Activated T-helper 1 cell treated with anti-CD3 and anti-CD28 coated beads, Interleukin-2, amount 50 U/mL, for 16 hours (primary cell): ENCODE measurements around the gene HAUS7.

ENCODE experiments used
- DNase-seq, 2 donors: peaks; one replicate each; pipeline ENCODE4 v3.0.0-alpha.2; 2020; ENCODE audit warnings: low read depth in 1 of 2, low spot score in 1 of 2

HAUS7 gene

DNA sequence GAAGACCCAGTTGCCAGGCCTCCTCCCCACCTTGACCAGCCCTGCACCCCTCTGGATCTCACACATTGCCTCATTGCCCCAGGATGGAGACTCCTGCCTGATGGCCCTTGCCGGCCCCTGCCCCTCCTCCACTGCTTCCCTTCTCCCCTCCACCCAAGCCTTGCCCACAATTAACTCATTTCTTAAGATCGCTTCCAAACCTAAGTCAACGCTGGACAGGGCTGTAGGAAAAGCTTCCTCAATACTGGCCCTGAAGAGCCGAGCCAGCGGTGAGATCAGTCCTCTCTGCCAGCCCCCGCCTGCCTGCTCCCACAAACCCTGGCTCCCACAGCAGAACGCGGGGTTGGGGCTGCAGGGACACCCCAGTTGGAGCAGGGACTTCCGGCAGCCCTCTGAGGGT lies 7.5 kb upstream of the HAUS7 start:
- no peak for DNase-seq

DNA sequence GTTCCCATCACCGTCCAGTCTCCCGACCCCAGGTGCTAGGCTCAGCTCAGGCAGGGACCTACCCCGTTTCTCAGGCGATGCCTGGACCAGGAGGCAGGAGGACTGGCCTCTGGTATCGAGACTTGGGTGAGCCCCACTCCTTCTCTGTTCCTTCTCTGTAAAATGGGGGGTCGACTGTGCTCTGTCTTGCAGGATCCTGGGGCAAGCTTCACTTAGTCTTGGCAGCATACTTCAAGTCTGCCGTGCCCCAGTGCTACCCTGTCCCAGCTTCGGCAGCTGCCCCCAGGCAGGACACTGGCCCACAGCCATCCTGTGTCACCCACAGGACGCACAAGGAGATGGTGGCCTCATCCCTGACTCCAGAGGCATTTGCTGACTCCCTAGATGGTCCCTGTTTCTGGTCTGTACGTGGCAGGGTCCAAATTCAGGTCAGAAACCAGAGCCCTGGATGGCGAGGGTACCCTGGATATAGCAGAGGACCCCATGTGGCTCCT lies 7.0 kb upstream of the HAUS7 start:
- DNase-seq = no peak

DNA sequence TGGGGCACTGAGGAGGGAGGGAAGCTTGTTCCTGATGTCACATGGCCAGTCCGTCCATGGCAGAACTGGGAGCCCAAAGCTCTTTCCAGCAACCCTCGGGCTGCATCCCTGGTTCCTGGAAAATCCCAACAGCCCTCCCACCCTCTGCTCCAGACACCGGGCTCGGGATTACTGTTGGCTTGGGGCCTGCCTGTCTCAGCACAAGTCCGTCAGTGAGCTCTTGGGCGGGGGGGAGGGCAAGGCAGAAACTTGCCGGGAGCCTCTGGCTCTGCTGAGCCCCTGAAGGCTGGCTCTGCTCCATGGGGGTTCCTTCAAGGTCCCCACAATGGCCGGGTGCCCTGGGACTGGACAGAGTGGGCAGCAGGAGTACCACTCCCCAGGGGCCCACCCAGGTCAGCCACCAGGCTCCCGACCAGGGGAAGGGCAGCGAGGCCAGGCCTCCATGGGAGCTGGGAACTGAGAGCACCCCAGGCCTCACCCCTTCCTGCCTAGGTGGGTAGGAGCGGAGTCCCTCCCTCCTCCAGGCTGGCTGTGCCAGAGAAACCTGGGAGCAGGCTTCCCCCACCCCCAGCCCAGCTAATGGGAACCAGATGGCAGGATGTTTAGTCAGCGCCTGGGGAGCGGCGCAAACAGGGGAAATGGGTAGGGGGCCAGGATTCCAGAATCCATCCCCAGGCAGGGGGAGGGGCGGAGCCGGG lies 6.4 kb upstream of the HAUS7 start:
- no peak for DNase-seq

DNA sequence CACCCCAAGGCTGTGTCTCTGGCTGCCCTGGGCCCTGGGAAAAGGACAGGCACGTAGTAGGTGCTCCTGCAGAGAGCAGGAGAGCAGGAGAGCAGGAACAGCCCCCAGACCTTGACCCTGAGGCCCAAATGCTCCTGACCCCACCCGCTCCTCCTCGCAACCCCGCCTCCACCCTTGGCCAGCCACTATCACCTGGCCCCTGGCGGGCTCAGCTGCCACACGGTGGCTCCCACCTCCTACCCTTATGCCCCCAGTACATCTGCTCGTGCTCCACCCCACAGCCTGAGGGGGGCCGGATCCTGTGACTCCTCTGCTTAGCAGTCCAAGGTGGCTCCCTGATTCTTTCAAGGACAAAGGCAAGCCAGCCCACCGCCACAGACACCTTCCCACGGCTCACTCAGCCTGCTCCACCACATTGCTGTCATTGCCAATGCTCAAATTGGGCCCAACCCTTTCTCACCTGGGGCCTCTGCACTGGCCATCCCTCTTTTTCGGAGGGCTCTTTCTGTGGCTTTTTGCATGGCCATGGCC lies 5.4 kb upstream of the HAUS7 start:
- no peak for DNase-seq

DNA sequence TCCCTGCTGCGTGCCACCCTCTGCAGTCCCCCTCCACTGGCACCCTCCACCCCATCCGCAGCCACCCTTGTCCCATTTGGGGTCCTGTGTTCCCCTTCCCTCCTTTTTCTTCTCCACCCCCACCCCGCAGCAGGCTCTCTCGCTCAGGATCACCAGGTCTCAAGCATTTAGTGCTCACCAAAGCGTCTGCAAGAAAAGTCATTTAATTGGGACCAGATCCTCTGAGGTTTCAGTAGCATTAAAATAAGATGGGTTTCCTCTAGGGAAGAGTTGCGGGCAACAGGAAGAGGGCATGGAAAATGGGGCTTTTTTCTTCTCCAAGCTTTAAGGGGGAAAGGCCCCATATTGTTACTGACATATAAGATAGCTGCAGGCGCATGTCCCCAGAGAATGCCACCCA lies 4.9 kb upstream of the HAUS7 start:
- DNase-seq = no peak

DNA sequence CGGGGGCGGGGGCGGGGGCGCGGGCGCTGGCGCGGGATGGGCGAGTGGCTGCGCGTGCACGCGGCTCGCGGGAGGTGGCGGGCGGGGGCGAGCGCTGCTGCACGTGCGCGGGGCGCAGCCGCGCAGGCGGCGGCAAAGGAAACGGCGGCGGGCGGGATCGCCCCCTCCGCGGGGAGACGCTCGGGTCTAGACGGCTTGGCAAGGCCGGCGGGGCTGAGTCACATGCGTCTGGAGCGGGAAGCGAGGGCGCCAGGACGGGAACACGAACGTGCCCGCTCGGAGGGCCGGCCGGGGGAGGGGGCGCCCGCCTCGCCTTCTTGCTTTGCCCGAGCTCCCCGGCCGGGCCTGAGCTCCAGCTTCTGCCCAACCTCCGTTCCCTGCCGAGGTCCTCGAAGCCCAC lies 4.3 kb upstream of the HAUS7 start:
- peak; percentile 9 to 30 for DNase-seq

DNA sequence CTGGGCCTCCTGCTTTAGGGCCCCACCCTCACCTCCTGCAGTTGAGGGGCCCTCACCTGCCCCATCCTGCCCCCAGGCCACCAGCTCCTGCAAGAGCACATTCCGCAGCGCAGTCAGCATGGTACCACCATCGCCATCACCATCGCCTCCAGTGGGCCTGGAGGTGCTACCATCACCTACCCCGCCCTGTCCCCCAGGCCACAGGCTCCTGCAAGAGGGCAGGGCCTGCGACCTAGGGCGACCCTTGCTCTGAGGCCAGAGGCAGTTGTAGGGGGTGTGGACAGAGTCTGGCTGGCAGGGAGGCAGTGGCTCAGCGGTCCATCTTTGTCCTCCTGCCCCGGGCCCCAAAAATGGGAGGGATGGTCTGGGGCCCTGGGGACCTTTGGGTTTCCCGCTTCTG lies 3.9 kb upstream of the HAUS7 start:
- DNase-seq = no peak

DNA sequence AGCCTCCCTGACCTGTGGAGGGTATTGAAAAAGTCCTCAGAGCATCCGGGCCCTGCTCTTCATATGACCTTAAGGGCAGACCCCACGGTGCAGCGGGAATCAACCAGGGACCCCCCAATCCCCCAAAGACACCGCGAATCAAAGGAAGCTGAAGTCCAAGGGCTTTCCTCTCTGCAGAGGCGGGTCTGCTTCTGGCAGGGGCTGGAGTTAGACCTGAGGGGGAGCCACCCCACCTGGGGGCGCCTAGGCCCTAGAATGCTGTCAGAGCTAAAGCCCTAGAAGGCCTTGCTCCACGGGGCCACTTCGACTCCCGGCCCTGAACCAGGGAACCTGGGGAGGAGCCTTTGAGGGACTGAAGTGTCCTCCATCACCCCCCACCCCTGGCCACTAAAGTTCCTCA lies 2.8 kb upstream of the HAUS7 start:
- no peak for DNase-seq

DNA sequence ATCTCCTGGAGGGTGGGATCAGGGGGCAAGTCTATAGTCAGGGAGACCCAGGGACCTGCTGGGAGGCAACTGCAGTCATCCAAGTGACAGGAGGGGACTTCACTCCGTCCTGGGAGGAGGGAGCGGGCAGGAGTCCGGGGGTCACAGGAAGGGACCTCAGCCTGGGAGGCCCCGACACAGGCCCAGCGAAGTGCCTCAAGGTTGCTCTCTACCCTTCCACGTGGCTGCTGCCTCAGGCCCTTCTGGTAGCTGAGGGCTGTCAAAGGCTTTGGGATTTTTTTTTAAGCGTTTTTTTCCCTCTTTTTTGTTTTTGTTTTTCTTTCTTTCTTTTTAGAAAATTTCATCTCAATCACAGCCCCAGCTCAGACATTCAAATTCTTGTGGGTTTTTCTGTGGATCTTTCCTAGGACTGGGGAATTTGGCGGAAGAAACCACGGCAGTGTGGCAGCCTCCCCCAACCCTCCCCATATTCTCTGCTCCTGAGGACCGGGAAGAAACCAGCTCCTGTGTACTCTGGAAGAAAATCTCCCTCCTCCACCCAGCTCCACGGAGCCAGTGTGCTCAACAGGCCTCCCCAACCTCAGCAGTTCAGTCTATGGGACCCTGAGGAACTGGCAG lies 1.4 kb upstream of the HAUS7 start:
- DNase-seq = no peak

DNA sequence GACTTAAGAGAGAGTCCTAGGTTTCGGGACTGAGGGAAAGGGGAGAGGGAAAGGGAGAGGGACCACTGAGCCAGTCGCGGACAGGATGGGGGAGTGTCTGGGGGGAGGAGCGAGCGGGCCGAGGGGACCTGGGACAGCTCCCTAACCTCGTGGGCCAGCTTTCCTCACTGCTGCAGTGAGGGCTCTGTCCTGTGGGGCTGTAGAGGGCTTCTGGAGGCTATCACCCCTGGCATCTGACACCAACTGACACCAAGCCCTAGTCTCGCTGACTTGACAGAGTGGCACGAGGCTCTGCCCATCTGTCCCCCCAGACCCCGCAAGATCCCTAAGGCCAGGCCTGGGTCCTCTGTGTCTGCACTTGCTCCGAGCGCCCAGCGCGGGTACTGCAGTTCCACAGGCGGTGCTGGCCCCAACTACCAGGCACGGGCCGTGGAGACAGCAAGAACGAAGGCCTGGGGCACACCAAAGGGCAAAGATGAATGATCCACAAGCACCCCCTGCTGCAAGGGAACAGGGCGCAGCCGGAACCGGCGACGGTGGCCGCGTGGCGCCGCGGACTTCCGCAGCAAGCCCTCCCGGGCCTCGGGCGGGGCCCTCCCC lies 465 bp downstream of the HAUS7 start:
- DNase-seq = no peak

DNA sequence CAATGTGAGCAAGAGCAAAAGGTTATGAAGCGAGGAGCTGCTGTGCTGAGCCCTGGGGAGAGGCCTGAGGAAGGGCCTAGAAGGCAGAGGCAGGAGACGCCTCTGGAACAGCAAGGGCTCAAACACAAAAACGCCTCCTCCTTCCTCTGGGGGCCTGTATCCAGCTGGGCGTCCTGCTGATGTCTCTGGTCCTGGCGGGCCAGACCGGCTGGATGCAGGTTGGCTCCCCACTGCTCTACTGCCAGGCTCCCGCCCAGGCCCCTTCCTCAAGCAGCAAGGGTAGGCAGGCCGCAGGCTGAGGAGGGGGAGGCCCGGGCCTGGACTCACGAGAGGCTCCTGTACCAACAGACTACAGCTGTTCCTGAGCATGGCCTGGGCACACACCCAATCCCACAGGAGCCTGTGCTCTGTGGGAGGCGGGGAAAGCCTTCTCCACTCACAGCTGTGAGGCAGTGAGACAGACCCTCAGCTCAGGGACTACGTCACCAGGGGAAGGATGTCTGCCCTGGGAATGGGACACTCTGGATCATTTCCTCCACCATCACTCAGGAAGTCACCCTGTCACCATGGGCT lies 2.3 kb downstream of the HAUS7 start:
- DNase-seq = no peak

DNA sequence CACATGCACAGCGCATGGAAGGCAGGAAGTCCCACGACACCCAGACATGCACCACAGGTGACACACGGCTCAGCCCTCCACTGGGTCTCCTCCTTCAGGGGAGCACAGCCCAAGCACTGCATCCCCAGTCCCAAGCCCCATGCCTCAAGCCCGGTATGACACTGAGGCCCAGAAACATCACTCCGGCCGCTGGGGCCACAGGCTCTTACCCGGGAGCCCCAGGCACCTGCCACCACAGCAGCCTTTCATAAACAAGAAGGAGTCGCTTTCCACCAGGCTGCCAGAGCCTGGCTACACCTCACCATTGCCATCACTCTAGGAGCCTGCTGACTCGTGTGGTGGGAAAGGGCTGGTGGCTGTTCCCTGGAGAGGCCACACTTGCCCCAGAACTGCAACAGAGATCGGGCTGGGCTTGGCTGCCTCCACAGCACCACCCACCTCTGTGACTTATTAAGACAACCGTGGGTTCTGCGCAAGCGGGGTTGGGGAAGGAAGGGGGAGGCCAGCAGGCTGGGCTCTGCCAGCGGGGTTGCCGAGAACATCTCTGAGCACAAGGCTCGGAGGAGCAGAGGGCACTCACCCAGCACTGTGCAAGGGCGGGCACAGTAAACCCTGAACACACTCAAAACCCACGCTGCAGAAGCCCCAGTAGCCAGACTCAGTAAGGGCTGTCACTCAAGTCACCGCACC lies 4.5 kb downstream of the HAUS7 start:
- DNase-seq = no peak

DNA sequence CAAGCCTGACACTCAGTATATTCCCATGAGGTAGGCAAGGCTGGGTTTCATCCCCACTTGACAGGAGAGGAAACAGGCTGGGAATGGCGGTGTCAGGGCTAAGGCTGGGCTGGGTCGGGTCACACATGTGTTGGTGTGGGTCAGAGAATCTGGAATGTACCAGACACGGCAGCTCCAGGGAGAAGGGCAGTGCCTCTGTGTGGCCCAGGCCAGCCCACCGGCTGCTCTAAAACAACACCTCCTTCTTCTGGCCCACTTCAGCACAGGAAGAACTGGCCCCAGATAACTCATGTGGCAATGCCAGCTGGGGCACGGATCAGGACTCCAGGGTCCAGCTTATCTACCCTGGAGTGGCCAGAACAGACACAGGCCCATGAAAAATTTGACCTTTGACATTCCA lies 6.3 kb downstream of the HAUS7 start:
- DNase-seq = no peak

DNA sequence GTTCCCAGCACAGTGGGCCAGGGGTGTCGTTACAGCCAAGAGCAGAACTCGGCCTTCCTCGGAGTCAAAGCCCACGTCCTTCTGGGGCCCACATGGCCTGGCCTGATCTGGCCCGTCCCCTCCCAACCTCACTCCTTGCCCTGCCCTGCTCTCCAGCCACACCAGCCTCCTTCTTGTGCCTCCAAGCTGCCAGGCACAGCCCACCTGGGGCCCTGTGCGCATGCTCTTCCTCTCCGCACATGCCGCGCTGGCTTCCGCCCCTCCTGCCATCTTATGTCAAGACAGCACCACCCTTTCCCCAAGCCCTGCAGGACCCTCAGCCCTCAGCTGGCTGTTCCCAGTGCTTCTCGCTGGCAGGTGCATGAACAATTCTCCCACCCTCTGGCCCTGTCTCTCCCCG lies 6.8 kb downstream of the HAUS7 start:
- no peak for DNase-seq

DNA sequence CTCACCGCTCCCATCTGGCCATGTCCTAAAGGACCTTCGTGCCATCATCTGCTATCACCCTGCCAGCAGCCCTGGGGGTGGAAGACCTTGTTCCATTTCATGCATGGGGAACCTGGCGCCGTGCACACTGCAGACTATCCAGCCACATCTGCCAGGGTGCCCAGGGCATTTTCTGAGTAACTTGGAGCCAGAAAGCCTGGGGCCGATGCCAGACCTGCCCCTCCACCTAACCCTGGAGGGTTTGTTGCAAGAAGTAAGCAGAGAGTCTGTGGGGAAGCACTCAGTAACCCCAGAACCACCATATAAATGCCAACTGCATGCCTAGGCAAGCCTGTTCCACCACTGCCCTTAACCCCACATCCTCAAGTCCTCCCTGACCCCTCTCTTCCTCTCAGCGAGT lies 7.3 kb downstream of the HAUS7 start:
- no peak for DNase-seq

DNA sequence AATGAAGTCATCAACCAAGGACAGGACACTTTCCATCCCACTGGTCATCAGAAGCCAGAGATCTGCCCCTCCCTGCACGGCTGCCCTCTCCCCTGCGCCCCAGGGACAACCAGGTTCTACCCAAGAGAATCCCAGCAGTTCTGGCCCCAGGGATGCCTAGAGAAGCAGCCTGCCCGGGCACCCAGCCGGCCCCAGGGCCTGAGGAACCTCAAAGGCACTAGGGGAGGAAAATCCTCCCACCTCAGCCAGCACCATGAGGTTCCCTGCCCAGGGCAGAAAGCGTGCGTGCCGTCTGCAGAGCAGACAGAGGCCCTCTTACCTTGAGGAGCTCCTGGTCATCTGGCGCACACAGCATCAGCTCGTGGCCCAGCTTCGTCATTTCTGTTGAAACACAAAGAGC lies 8.1 kb downstream of the HAUS7 start:
- no peak for DNase-seq

DNA sequence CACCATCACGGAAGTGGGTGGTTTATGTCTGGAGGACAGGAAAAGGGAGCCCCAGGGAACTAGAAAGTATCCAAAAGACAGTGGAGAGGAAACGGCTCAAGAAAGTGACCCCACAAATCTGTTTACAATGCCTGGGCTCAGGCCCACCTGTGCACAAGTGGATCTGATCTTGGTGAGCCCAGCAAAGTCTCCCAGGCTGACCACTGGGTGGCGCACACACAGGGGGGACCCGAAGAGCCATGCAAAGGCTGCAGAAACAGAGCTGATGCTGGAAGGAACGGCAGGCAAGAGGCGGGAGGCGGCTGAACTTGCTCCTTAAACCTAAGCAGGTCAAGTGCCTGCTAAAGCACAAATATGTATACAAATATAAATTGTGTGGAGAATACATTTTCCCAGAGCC lies 9.6 kb downstream of the HAUS7 start:
- DNase-seq = peak in 1 of 2 donors; percentile 9

DNA sequence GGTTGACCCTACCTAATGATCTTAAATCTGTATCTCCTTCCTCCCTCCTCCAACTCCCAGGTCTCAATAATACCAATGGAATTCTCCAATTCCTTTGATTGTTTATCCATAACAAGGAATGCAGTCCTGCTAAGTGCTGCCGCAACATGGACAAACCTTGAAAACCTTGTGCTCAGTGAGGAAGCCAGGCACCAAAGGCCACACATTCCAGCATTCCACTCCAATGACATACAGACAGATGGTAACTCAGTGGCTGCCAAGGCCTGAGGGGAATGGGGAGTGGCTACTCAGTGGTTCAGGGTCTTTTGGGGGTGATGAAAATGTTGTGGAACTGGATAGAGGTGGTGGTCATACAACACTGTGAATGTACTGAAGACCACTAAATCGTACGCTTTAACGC lies 10.4 kb downstream of the HAUS7 start:
- DNase-seq = no peak

DNA sequence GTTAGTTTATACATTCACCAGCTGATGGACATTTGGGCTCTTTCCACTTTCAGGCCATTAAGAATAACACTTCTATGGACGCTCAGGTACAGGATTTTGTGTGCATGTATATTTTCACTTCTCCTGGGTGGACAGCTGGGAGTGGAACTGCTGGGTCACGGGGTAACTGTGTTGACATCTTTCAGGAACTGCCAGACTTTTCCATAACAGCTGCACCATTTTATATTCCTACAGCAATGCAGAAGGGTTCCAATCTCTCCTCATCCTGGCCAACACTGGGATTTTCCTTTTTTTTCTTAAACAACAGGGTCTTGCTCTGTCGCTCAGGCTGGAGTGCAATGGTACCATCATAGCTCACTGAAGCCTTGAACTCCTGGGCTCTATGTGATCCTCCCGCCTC lies 11.9 kb downstream of the HAUS7 start:
- no peak for DNase-seq

DNA sequence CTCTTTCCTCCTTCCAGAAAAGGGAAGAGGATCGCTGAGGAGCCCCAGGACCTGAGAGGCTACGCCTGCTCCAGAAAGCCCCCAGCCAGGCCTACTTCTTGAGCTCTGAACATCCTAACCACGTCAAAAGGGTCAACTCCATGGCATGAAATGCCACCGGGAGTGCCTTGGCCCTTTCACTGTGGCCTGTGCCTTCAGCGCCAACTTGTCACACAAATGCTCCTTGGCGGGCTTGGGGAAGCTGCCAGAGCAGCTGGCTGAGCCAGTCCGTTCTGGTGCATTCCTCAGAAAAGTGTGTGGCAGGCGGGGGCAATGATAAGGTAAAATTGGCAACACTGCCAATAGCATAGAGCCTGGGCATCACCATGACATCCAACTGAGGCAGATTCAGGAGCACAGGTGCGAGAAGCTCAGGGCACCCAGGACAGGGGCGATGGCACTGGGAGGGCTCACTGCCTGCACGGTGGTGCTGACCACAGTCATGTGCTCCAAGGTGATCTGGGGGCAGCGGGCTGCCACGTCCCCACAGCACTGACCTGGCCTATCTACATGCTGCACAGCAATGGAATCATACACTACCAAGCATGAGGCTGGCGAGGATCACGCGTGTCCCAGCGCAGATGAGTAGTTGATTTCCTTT lies 12.4 kb downstream of the HAUS7 start:
- DNase-seq = no peak
